ENCODE results near the gene IGSF9B.

Gene IGSF9B

GRCh38 chr11:133953999-133954398, 2.8 kb downstream of the IGSF9B start:
- no peak for DNase-seq

GRCh38 chr11:133953547-133953946, 3.2 kb downstream of the IGSF9B start:
- no peak for DNase-seq

- no peak for DNase-seq
These were observed 4.3 kb downstream of the IGSF9B start for GRCh38 chr11:133952199-133953190.

- DNase-seq, result no peak
These were observed 5.2 kb downstream of the IGSF9B start for GRCh38 chr11:133951327-133952198.

- DNase-seq, result no peak
These were observed 5.9 kb downstream of the IGSF9B start for GRCh38 chr11:133950874-133951326.

- DNase-seq, result no peak
These were observed 6.3 kb downstream of the IGSF9B start for GRCh38 chr11:133950421-133950820.

- no peak for DNase-seq
These were observed 7.6 kb downstream of the IGSF9B start for GRCh38 chr11:133949129-133949528.

GRCh38 chr11:133948711-133949110, 8.1 kb downstream of the IGSF9B start:
- no peak for DNase-seq

GRCh38 chr11:133947321-133947756, 9.4 kb downstream of the IGSF9B start:
- no peak for DNase-seq

GRCh38 chr11:133946541-133947318, 10.0 kb downstream of the IGSF9B start:
- no peak for DNase-seq

- DNase-seq, result no peak
These were observed 10.7 kb downstream of the IGSF9B start for GRCh38 chr11:133946051-133946450.

GRCh38 chr11:133945087-133945974, 11.4 kb downstream of the IGSF9B start:
- DNase-seq, result no peak

GRCh38 chr11:133943950-133944698, 12.6 kb downstream of the IGSF9B start:
- DNase-seq, result no peak

- DNase-seq, result no peak
These were observed 14.2 kb downstream of the IGSF9B start for GRCh38 chr11:133942577-133942976.

- no peak for DNase-seq
These were observed 15.2 kb downstream of the IGSF9B start for GRCh38 chr11:133941546-133941945.

GRCh38 chr11:133940034-133940433, 16.7 kb downstream of the IGSF9B start:
- DNase-seq, result no peak

GRCh38 chr11:133939558-133939957, 17.2 kb downstream of the IGSF9B start:
- DNase-seq, result no peak

GRCh38 chr11:133938166-133938565, 18.6 kb downstream of the IGSF9B start:
- no peak for DNase-seq

- no peak for DNase-seq
These were observed 19.3 kb downstream of the IGSF9B start for GRCh38 chr11:133937468-133937867.

GRCh38 chr11:133937015-133937414, 19.8 kb downstream of the IGSF9B start:
- DNase-seq, result no peak

GRCh38 chr11:133936592-133936991, 20.2 kb downstream of the IGSF9B start:
- no peak for DNase-seq

Measured in SIG-M5 (cell line).